Measurements from ENCODE around the gene FAM234B.
"Not testable (repeated sequence)": the region's sequence is repeated elsewhere in the genome, so short reads cannot be mapped to it uniquely, and the experiment has no call there.

FAM234B gene

GRCh38 chr12:13033476-13033875 is 10.7 kb upstream of the FAM234B start:
- no peak for DNase-seq
- H3K27me3 Mint-ChIP-seq: peaks cover 3% of the 10 kb centered on the region
- H3K9me3 Mint-ChIP-seq: no peaks in the 10 kb centered on the region
- no peaks in the 10 kb centered on the region for H3K36me3 Mint-ChIP-seq (ENCODE audit: low read depth)
- no peak overlapping the region for H3K4me3 Mint-ChIP-seq
- no peaks in the 10 kb centered on the region for H3K4me1 Mint-ChIP-seq (ENCODE audit: low read depth)
- no peak overlapping the region for H3K27ac Mint-ChIP-seq

- DNase-seq; H3K36me3 Mint-ChIP-seq (ENCODE audit: low read depth); H3K9me3 Mint-ChIP-seq; H3K27ac Mint-ChIP-seq; H3K27me3 Mint-ChIP-seq; H3K4me3 Mint-ChIP-seq; H3K4me1 Mint-ChIP-seq (ENCODE audit: low read depth): not testable (repeated sequence)
Observed at GRCh38 chr12:13035335-13035734, 8.8 kb upstream of the FAM234B start.

GRCh38 chr12:13036881-13037280 is 7.3 kb upstream of the FAM234B start:
- no peak for DNase-seq
- H3K27ac Mint-ChIP-seq: no peak overlapping the region
- H3K4me1 Mint-ChIP-seq (ENCODE audit: low read depth): no peaks in the 10 kb centered on the region
- no peaks in the 10 kb centered on the region for H3K9me3 Mint-ChIP-seq
- no peaks in the 10 kb centered on the region for H3K27me3 Mint-ChIP-seq
- H3K36me3 Mint-ChIP-seq (ENCODE audit: low read depth): no peaks in the 10 kb centered on the region
- no peak overlapping the region for H3K4me3 Mint-ChIP-seq

GRCh38 chr12:13038491-13039161 is 5.6 kb upstream of the FAM234B start:
- H3K27ac Mint-ChIP-seq: no peak overlapping the region
- H3K4me1 Mint-ChIP-seq (ENCODE audit: low read depth): no peaks in the 10 kb centered on the region
- H3K36me3 Mint-ChIP-seq (ENCODE audit: low read depth): no peaks in the 10 kb centered on the region
- peaks cover 10% of the 10 kb centered on the region for H3K27me3 Mint-ChIP-seq
- no peak for DNase-seq
- no peaks in the 10 kb centered on the region for H3K9me3 Mint-ChIP-seq
- H3K4me3 Mint-ChIP-seq: no peak overlapping the region

- peaks cover 14% of the 10 kb centered on the region for H3K27me3 Mint-ChIP-seq
- DNase-seq: no peak
- no peak overlapping the region for H3K4me3 Mint-ChIP-seq
- no peaks in the 10 kb centered on the region for H3K9me3 Mint-ChIP-seq
- no peak overlapping the region for H3K27ac Mint-ChIP-seq
- H3K4me1 Mint-ChIP-seq (ENCODE audit: low read depth): peaks cover 4% of the 10 kb centered on the region
- H3K36me3 Mint-ChIP-seq (ENCODE audit: low read depth): peaks cover 2% of the 10 kb centered on the region
Observed at GRCh38 chr12:13039328-13039956, 4.7 kb upstream of the FAM234B start.

- Mint-ChIP-seq H3K36me3 (ENCODE audit: low read depth) (peaks cover 2% of the 10 kb centered on the region), H3K27ac (no peak overlapping the region), H3K9me3 (no peaks in the 10 kb centered on the region), H3K27me3 (peaks cover 14% of the 10 kb centered on the region), H3K4me1 (ENCODE audit: low read depth) (peaks cover 18% of the 10 kb centered on the region), H3K4me3 (no peak overlapping the region)
- no peak for DNase-seq
Observed at GRCh38 chr12:13041224-13041623, 3.0 kb upstream of the FAM234B start.

- no peak for DNase-seq
- H3K9me3 Mint-ChIP-seq: no peaks in the 10 kb centered on the region
- H3K4me1 Mint-ChIP-seq (ENCODE audit: low read depth): peaks cover 25% of the 10 kb centered on the region
- no peak overlapping the region for H3K27ac Mint-ChIP-seq
- H3K27me3 Mint-ChIP-seq: peaks cover 14% of the 10 kb centered on the region
- H3K4me3 Mint-ChIP-seq: no peak overlapping the region
- peaks cover 2% of the 10 kb centered on the region for H3K36me3 Mint-ChIP-seq (ENCODE audit: low read depth)
Observed at GRCh38 chr12:13042666-13043230, 1.4 kb upstream of the FAM234B start.

- no peak for DNase-seq
- H3K36me3 Mint-ChIP-seq (ENCODE audit: low read depth): peaks cover 2% of the 10 kb centered on the region
- peak overlapping the region; percentile 83 for H3K4me3 Mint-ChIP-seq
- no peaks in the 10 kb centered on the region for H3K9me3 Mint-ChIP-seq
- H3K27ac Mint-ChIP-seq: peak overlapping the region; percentile 72
- peaks cover 14% of the 10 kb centered on the region for H3K27me3 Mint-ChIP-seq
- peaks cover 31% of the 10 kb centered on the region for H3K4me1 Mint-ChIP-seq (ENCODE audit: low read depth)
Observed at GRCh38 chr12:13044906-13045299, 722 bp downstream of the FAM234B start.

- H3K4me3 Mint-ChIP-seq: peak overlapping the region; percentile 83
- peaks cover 14% of the 10 kb centered on the region for H3K27me3 Mint-ChIP-seq
- no peaks in the 10 kb centered on the region for H3K9me3 Mint-ChIP-seq
- H3K4me1 Mint-ChIP-seq (ENCODE audit: low read depth): peaks cover 31% of the 10 kb centered on the region
- no peak overlapping the region for H3K27ac Mint-ChIP-seq
- DNase-seq: no peak
- peaks cover 2% of the 10 kb centered on the region for H3K36me3 Mint-ChIP-seq (ENCODE audit: low read depth)
Observed at GRCh38 chr12:13045816-13046215, 1.6 kb downstream of the FAM234B start.

GRCh38 chr12:13046964-13047363 is 2.8 kb downstream of the FAM234B start:
- H3K9me3 Mint-ChIP-seq: no peaks in the 10 kb centered on the region
- DNase-seq: no peak
- H3K4me3 Mint-ChIP-seq: no peak overlapping the region
- peaks cover 32% of the 10 kb centered on the region for H3K4me1 Mint-ChIP-seq (ENCODE audit: low read depth)
- H3K27me3 Mint-ChIP-seq: peaks cover 14% of the 10 kb centered on the region
- peaks cover 2% of the 10 kb centered on the region for H3K36me3 Mint-ChIP-seq (ENCODE audit: low read depth)
- H3K27ac Mint-ChIP-seq: no peak overlapping the region

GRCh38 chr12:13049816-13050215 is 5.6 kb downstream of the FAM234B start:
- Mint-ChIP-seq H3K27me3 (no peaks in the 10 kb centered on the region), H3K27ac (no peak overlapping the region), H3K36me3 (ENCODE audit: low read depth) (no peaks in the 10 kb centered on the region), H3K4me1 (ENCODE audit: low read depth) (peaks cover 33% of the 10 kb centered on the region), H3K9me3 (peaks cover 8% of the 10 kb centered on the region), H3K4me3 (no peak overlapping the region)
- no peak for DNase-seq

- H3K4me1 Mint-ChIP-seq (ENCODE audit: low read depth): peaks cover 15% of the 10 kb centered on the region
- no peaks in the 10 kb centered on the region for H3K27me3 Mint-ChIP-seq
- peaks cover 2% of the 10 kb centered on the region for H3K36me3 Mint-ChIP-seq (ENCODE audit: low read depth)
- no peak overlapping the region for H3K27ac Mint-ChIP-seq
- no peak for DNase-seq
- no peak overlapping the region for H3K4me3 Mint-ChIP-seq
- peaks cover 8% of the 10 kb centered on the region for H3K9me3 Mint-ChIP-seq
Observed at GRCh38 chr12:13052421-13052820, 8.2 kb downstream of the FAM234B start.

- not testable (repeated sequence) for H3K27ac Mint-ChIP-seq; H3K4me3 Mint-ChIP-seq; H3K9me3 Mint-ChIP-seq; DNase-seq; H3K27me3 Mint-ChIP-seq; H3K36me3 Mint-ChIP-seq (ENCODE audit: low read depth)
- peaks cover 13% of the 10 kb centered on the region for H3K4me1 Mint-ChIP-seq (ENCODE audit: low read depth)
Observed at GRCh38 chr12:13053617-13054016, 9.4 kb downstream of the FAM234B start.

- no peak for DNase-seq
- Mint-ChIP-seq H3K4me1 (ENCODE audit: low read depth) (no peaks in the 10 kb centered on the region), H3K27ac (no peak overlapping the region), H3K36me3 (ENCODE audit: low read depth) (peaks cover 46% of the 10 kb centered on the region), H3K9me3 (no peaks in the 10 kb centered on the region), H3K27me3 (no peaks in the 10 kb centered on the region), H3K4me3 (no peak overlapping the region)
Observed at GRCh38 chr12:13060581-13060980, 16.4 kb downstream of the FAM234B start.

- no peak for DNase-seq
- H3K27me3 Mint-ChIP-seq: no peaks in the 10 kb centered on the region
- no peaks in the 10 kb centered on the region for H3K4me1 Mint-ChIP-seq (ENCODE audit: low read depth)
- no peak overlapping the region for H3K27ac Mint-ChIP-seq
- H3K36me3 Mint-ChIP-seq (ENCODE audit: low read depth): peaks cover 45% of the 10 kb centered on the region
- H3K4me3 Mint-ChIP-seq: no peak overlapping the region
- H3K9me3 Mint-ChIP-seq: no peaks in the 10 kb centered on the region
Observed at GRCh38 chr12:13061377-13061776, 17.2 kb downstream of the FAM234B start.

Measured in activated T-cell treated with anti-CD3 and anti-CD28 coated beads, Interleukin-2, amount 50 U/mL, for 24 hours (primary cell).